GM13976 (cell line): Measurements from ENCODE around the gene NARF.

Experiments
- DNase-seq: peaks from one replicate; pipeline ENCODE4 v3.0.0; 2012; ENCODE audit warnings: low spot score
- in situ Hi-C: fragments of 300-500 bp; cut with MboI; formaldehyde crosslinking; loops from one replicate; pipeline ENCODE4 v1.12.0; 2022; ENCODE audit warnings: low sequenced_read_pairs, mixed read lengths, inconsistent platforms; ENCODE audit not compliant: unreplicated experiment
- TF ChIP-seq, protein P1 (sequence below): IDR thresholded peaks from 2 replicates; pipeline ENCODE4 v1.5.1; 2012; ENCODE audit warnings: borderline replicate concordance, mild to moderate bottlenecking; ENCODE audit not compliant: insufficient read depth; ENCODE audit errors: extremely low read depth, missing control alignments, control extremely low read depth

The NARF gene

GRCh38 chr17:82463391-82463790 is 4.8 kb downstream of the NARF start:
- TF ChIP-seq, protein P1, sequence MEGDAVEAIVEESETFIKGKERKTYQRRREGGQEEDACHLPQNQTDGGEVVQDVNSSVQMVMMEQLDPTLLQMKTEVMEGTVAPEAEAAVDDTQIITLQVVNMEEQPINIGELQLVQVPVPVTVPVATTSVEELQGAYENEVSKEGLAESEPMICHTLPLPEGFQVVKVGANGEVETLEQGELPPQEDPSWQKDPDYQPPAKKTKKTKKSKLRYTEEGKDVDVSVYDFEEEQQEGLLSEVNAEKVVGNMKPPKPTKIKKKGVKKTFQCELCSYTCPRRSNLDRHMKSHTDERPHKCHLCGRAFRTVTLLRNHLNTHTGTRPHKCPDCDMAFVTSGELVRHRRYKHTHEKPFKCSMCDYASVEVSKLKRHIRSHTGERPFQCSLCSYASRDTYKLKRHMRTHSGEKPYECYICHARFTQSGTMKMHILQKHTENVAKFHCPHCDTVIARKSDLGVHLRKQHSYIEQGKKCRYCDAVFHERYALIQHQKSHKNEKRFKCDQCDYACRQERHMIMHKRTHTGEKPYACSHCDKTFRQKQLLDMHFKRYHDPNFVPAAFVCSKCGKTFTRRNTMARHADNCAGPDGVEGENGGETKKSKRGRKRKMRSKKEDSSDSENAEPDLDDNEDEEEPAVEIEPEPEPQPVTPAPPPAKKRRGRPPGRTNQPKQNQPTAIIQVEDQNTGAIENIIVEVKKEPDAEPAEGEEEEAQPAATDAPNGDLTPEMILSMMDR = no peak
- in situ Hi-C loops = no loop called here
- no peak for DNase-seq

GRCh38 chr17:82463925-82464566 is 5.5 kb downstream of the NARF start:
- in situ Hi-C loops = no loop called here
- TF ChIP-seq, protein P1 = no peak
- no peak for DNase-seq

- TF ChIP-seq, protein P1 = no peak
- in situ Hi-C loops = no loop called here
- no peak for DNase-seq
Measured at GRCh38 chr17:82464567-82464929, 6.0 kb downstream of the NARF start.

DNA sequence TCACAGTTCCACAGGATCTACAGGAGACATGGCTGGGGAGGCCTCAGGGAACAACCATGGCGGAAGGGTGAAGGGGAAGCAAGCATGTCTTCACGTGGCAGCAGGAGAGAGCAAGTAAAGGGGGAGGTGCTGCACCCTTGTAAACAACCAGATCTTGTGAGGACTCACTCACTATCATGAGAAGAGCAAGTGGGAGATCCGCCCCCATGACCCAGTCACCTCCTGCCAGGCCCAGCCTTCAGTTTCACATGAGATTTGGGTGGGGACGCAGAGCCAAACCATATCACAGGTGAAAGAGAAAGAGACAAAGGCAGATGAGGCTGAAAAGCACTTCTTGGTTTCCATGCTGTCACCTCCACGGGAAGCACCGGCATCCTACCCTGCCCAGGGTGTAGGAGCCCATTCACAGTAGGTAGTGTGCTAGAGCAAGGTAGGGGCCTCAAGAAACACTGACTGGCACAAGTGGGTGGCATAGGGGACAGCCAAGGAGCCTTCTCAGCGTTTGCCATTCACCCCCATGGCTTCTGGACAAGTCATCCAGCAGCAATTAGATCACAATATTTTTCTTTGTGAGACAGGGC is 6.6 kb downstream of the NARF start:
- in situ Hi-C loops = no loop called here
- DNase-seq = no peak
- TF ChIP-seq, protein P1 = no peak

DNA sequence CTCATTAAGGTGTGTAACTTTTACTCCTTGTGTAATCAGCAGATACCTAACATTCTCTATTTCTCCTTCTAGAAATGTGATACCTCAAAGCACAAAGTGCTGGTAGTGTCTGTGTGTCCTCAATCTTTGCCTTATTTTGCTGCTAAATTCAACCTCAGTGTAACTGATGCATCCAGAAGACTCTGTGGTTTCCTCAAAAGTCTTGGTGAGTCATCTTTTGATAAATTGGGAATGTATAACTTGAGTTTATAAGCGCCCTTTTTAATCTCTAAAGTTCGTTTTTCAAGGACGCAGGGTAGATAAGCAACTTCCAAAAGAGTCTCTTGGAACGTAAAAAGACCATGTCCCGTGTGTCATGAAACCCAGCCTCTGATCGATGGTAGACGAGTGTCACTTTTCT is 10.2 kb downstream of the NARF start:
- TF ChIP-seq, protein P1 = no peak
- no peak for DNase-seq
- in situ Hi-C loops = no loop called here

GRCh38 chr17:82470065-82470464 is 11.5 kb downstream of the NARF start:
- DNase-seq = no peak
- TF ChIP-seq, protein P1 = no peak
- in situ Hi-C loops = no loop called here
